AG04449 (cell line): ENCODE results near the gene DZIP3.

ENCODE experiments used
- CTCF ChIA-PET: fragments of 350-600 bp; formaldehyde crosslinking; extraction: SDS; loops from one replicate; lab custom pipeline; 2021; ENCODE audit warnings: antibody characterized with exemption; lab: Yijun Ruan, JAX
- POLR2A ChIA-PET: fragments of 400-600, 350-600 bp; formaldehyde crosslinking; extraction: SDS; loops from one replicate; lab custom pipeline; 2020; ENCODE audit warnings: antibody characterized with exemption, inconsistent platforms; lab: Yijun Ruan, JAX
- DNase-seq: peaks from one replicate; pipeline ENCODE4 v3.0.0-alpha.2; 2010; ENCODE audit warnings: low read depth, low spot score
- H3K4me3 ChIP-seq: 2 replicates; pipeline ENCODE4 v1.5.1; 2011; ENCODE audit warnings: low read depth, mild to moderate bottlenecking, control low read depth, low read length
- TF ChIP-seq, protein P1 (sequence below): IDR thresholded peaks from one replicate; pipeline ENCODE4 v1.5.1; 2011; ENCODE audit warnings: mild to moderate bottlenecking, moderate library complexity, low read length, control low read depth, inconsistent platforms; ENCODE audit not compliant: insufficient read depth; ENCODE audit errors: missing control alignments

The DZIP3 gene

DNA sequence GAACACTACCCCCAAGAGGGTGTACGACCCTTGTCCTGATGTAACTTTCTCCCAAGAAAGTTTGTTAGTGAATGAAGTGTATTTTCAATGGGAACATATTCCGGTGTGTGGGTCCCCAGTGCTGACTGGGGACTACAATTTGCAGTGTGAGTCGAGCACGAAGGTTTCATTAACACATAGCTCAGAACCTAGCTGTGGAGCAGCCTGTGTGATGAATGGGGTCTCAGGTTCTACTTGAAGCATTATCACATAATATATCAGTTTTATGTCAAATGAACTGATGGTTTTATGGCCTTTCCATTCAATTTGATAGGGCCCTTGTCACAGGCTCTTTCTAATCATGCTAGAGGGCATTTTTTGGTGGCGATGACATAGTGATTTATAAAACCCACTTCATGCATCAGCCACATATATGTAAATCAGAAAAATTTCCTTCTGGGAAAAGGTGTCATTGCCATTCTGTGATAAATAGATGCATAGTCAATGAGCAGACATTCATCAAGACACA is 123.5 kb downstream of the DZIP3 start:
- TF ChIP-seq, protein P1, sequence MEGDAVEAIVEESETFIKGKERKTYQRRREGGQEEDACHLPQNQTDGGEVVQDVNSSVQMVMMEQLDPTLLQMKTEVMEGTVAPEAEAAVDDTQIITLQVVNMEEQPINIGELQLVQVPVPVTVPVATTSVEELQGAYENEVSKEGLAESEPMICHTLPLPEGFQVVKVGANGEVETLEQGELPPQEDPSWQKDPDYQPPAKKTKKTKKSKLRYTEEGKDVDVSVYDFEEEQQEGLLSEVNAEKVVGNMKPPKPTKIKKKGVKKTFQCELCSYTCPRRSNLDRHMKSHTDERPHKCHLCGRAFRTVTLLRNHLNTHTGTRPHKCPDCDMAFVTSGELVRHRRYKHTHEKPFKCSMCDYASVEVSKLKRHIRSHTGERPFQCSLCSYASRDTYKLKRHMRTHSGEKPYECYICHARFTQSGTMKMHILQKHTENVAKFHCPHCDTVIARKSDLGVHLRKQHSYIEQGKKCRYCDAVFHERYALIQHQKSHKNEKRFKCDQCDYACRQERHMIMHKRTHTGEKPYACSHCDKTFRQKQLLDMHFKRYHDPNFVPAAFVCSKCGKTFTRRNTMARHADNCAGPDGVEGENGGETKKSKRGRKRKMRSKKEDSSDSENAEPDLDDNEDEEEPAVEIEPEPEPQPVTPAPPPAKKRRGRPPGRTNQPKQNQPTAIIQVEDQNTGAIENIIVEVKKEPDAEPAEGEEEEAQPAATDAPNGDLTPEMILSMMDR: no peak
- ChIA-PET POLR2A (no interaction called here), CTCF (no interaction called here)
- no peak for DNase-seq
- no peak overlapping the region for H3K4me3 ChIP-seq

DNA sequence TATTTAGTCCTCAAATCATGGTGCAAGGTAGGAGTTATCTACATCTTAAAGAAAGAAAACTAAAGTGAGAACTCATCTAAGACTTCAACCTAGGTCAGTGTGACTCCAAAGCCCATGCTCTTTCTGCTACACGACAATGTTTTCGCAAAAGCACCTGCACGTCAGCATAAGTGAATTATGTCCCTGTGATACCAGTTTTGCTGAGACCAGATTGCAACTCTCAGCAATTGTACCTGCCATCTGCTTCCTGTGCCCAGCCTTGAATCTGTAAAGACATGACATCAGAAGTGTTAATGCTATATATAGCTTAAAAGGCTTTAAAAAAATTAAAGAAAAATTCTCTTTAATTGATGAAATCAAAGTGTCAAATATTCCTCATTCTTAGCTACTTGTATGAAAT is 124.3 kb downstream of the DZIP3 start:
- ChIA-PET CTCF (no interaction called here), POLR2A (no interaction called here)
- TF ChIP-seq, protein P1: no peak
- no peak overlapping the region for H3K4me3 ChIP-seq
- DNase-seq: no peak

DNA sequence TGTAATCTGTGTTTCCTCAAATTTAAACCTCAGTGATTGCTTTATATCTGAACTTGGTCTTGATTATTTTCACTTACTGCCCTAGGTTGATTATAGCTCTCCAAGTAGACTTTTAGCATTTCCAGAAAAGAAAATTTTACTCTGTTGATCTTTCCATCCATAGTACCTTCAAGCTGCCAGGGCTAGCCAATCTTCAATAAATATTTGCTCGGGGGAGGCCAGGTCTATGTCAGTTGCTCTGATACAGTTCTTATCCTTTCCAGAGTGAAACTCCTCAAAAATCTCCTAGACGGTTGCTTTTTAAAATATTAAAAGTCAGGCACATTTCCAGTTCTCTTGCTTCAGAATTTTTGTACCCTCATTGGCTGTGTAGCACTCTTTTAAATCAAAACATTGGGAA is 128.9 kb downstream of the DZIP3 start:
- no peak overlapping the region for H3K4me3 ChIP-seq
- DNase-seq: no peak
- TF ChIP-seq, protein P1: no peak
- CTCF ChIA-PET: no interaction called here
- POLR2A ChIA-PET: no interaction called here

DNA sequence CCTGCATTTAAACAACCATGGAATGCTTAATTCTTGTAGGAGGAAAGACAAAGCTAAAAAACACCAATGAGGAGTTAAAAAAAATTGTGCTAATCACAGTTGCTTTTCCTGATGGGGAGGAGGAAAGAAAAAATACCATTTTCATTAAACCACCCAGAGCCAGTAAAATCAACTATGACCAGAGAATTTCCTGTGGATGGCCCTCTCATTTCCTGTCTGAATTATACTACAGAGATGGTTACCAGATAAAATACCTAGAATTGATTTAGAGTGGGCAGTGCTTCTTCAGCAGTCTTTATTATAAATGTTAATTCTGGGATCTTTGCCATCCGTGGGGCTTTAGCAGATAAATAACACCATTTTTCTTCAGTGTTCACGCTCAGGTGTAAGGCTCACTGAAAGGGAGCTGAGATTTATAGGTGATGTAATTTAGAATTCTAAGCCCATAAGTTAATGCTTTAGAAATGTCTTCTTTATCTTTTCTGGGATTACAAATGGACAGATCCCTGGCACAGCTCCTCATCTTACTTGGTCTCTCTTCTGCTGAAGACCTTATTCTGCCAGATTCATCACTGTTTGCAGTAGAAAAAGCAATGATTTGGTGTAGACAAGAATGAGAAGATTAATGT is 129.8 kb downstream of the DZIP3 start:
- no peak for DNase-seq
- ChIA-PET CTCF (no interaction called here), POLR2A (no interaction called here)
- H3K4me3 ChIP-seq: no peak overlapping the region
- TF ChIP-seq, protein P1: no peak

DNA sequence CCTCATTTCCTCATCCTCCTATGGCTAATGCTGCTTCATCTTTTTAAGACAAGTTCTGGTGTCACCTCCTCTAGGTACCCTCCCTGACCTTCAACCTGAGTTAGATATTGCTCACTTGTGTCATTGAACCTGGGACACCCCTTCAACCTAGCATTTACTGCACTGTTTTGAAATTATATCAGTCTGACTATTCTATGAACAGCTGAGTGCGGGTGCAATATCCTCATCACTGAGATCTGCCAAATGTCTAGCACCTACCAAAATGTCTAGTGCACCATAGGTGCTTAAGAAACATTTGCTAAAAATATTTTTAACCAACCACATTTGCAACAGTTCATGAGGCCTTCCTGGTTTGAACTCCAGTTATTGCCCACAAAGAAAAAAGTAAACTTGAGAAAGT is 133.2 kb downstream of the DZIP3 start:
- TF ChIP-seq, protein P1: no peak
- ChIA-PET CTCF (no interaction called here), POLR2A (no interaction called here)
- no peak for DNase-seq
- H3K4me3 ChIP-seq: no peak overlapping the region

DNA sequence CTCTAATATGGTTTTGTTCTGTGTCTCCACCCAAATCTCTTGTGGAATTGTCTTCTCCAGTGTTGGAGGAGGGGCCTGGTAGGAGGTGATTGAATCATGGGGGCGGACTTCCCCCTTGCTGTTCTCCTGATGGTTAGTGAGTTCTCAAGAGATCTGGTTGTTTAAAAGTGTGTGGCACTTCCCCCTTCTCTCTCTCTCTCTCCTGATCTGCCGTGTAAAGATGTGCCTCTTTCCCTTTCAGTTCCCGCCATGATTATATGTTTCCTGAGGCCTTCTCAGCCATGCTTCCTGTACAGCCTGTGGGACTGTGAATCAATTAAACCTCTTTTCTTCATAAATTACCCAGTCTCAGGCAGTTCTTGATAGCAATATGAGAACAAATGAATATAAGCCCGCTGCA is 134.6 kb downstream of the DZIP3 start:
- CTCF ChIA-PET: no interaction called here
- TF ChIP-seq, protein P1: no peak
- no peak overlapping the region for H3K4me3 ChIP-seq
- DNase-seq: no peak
- POLR2A ChIA-PET: no interaction called here
